SU-DHL-6 (cell line): ENCODE data around the gene RGL2.

Source experiments
- EZH2phosphoT487 ChIP-seq: fragments of 200-600 bp; sonication (generic), shearing (Covaris generic); conservative IDR thresholded peaks from 2 replicates; pipeline ENCODE4 v1.6.1; 2018; ENCODE audit warnings: mild to moderate bottlenecking, antibody characterized with exemption, low read length, moderate library complexity, mixed read lengths
- TF ChIP-seq, protein P1 (sequence below): fragments of 200-600 bp; sonication (generic); IDR thresholded peaks from one replicate; pipeline ENCODE4 v1.5.1; 2017; ENCODE audit warnings: antibody characterized with exemption, mild to moderate bottlenecking, low read length, moderate library complexity; ENCODE audit not compliant: insufficient read depth, poor library complexity, severe bottlenecking

- TF ChIP-seq, protein P1, sequence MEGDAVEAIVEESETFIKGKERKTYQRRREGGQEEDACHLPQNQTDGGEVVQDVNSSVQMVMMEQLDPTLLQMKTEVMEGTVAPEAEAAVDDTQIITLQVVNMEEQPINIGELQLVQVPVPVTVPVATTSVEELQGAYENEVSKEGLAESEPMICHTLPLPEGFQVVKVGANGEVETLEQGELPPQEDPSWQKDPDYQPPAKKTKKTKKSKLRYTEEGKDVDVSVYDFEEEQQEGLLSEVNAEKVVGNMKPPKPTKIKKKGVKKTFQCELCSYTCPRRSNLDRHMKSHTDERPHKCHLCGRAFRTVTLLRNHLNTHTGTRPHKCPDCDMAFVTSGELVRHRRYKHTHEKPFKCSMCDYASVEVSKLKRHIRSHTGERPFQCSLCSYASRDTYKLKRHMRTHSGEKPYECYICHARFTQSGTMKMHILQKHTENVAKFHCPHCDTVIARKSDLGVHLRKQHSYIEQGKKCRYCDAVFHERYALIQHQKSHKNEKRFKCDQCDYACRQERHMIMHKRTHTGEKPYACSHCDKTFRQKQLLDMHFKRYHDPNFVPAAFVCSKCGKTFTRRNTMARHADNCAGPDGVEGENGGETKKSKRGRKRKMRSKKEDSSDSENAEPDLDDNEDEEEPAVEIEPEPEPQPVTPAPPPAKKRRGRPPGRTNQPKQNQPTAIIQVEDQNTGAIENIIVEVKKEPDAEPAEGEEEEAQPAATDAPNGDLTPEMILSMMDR, result no peak
- no peak for TF ChIP-seq EZH2phosphoT487
Measured at GRCh38 chr6:33336495-33336894, 37.8 kb upstream of the RGL2 start.
